HepG2 (cell line): Measurements from ENCODE around the gene EMP2. TPM values are rescaled to one million over a fixed set of nuclear protein-coding genes. Genes with fewer than 3 reads are reported as not detected.
A peak's percentile ranks its signal among the peaks of the same experiment; 100 is the strongest.

Experiments
- ATF3 ChIP-seq: sonication (generic); formaldehyde crosslinking; IDR thresholded peaks from 2 replicates; pipeline ENCODE4 v1.4.0; 2020; ENCODE audit warnings: missing genetic modification reagents
- ATF6 ChIP-seq: sonication (generic); formaldehyde crosslinking; conservative IDR thresholded peaks from 2 replicates; pipeline ENCODE4 v1.4.0; 2020; ENCODE audit warnings: missing genetic modification reagents
- HES4 ChIP-seq: sonication (generic); formaldehyde crosslinking; IDR thresholded peaks from 2 replicates; pipeline ENCODE4 v1.9.0; 2021; ENCODE audit warnings: mild to moderate bottlenecking, missing genetic modification reagents, borderline replicate concordance
- LBX2 ChIP-seq: sonication (generic); formaldehyde crosslinking; IDR thresholded peaks from 2 replicates; pipeline ENCODE4 v1.5.0; 2020; ENCODE audit warnings: missing genetic modification reagents, mild to moderate bottlenecking, borderline replicate concordance
- NCOA2 ChIP-seq: sonication (generic); formaldehyde crosslinking; IDR thresholded peaks from 2 replicates; pipeline ENCODE4 v1.8.0; 2022; ENCODE audit warnings: inconsistent platforms
- RBAK ChIP-seq: sonication (generic); formaldehyde crosslinking; IDR thresholded peaks from 2 replicates; pipeline ENCODE4 v1.5.1; 2020; ENCODE audit warnings: mild to moderate bottlenecking, missing genetic modification reagents
- RNF2 ChIP-seq: fragments of 450-650 bp; conservative IDR thresholded peaks from 2 replicates; pipeline ENCODE4 v1.6.1; 2016; ENCODE audit warnings: low read depth
- SMC3 ChIP-seq: IDR thresholded peaks from 2 replicates; pipeline ENCODE4 v1.6.1; 2011; ENCODE audit warnings: low read length, improper control_type of control experiment
- YEATS4 ChIP-seq: sonication (generic); formaldehyde crosslinking; IDR thresholded peaks from 2 replicates; pipeline ENCODE4 v1.4.0; 2020; ENCODE audit warnings: missing genetic modification reagents, borderline replicate concordance
- ZFP90 ChIP-seq: sonication (generic); formaldehyde crosslinking; IDR thresholded peaks from 2 replicates; pipeline ENCODE4 v1.8.0; 2022; ENCODE audit warnings: missing genetic modification reagents, mild to moderate bottlenecking, inconsistent platforms, borderline replicate concordance
- ZKSCAN5 ChIP-seq: sonication (generic); formaldehyde crosslinking; IDR thresholded peaks from 2 replicates; pipeline ENCODE4 v1.5.1; 2020; ENCODE audit warnings: mild to moderate bottlenecking, missing genetic modification reagents
- ZNF24 ChIP-seq: fragments of 450-650 bp; IDR thresholded peaks from 2 replicates; pipeline ENCODE4 v1.6.1; 2017; ENCODE audit warnings: antibody characterized with exemption, mild to moderate bottlenecking
- ZNF441 ChIP-seq: sonication (generic); formaldehyde crosslinking; IDR thresholded peaks from 2 replicates; pipeline ENCODE4 v1.7.0; 2021; ENCODE audit warnings: missing genetic modification reagents, borderline replicate concordance
- ZNF646 ChIP-seq: sonication (generic); formaldehyde crosslinking; IDR thresholded peaks from 2 replicates; pipeline ENCODE4 v1.9.0; 2021; ENCODE audit warnings: mild to moderate bottlenecking, missing genetic modification reagents
- ZNF652 ChIP-seq: IDR thresholded peaks from 2 replicates; pipeline ENCODE4 v1.6.1; 2016; ENCODE audit warnings: low read depth, borderline replicate concordance
- polyA plus RNA-seq, 8 experiments: library from polyadenylated mRNA; depleted of rRNA in 3 of 8; stranded (reverse) in 7 of 8; unstranded in 1 of 8; fragments of >200 nt; fragmentation: Illumina TruSeq in 4 of 8; extraction: Trizol in 4 of 8; gene quantifications; 2 replicates each; pipeline versions ENCODE4 v1.2.1 to v1.2.3, GENCODE V29; 2011 to 2016; ENCODE audit warnings: low read depth in 4 of 8, missing spikeins in 1 of 8, mixed read lengths in 1 of 8; ENCODE audit not compliant: insufficient read depth in 1 of 8
- total RNA-seq, 5 experiments: library from RNA; depleted of rRNA; stranded (reverse); fragments of >200 nt; fragmentation: Illumina TruSeq; extraction: Trizol; gene quantifications; 2 replicates each; pipeline ENCODE4 v1.2.3, GENCODE V29; 2016; ENCODE audit warnings: low read depth in 1 of 5
- TF ChIP-seq, protein P1 (sequence below): sonication (generic); formaldehyde crosslinking; IDR thresholded peaks from 2 replicates; pipeline ENCODE4 v1.4.0; 2020; ENCODE audit warnings: missing genetic modification reagents

EMP2 gene
- total and polyA plus RNA-seq, 2 of the 13 experiments (the other 11 are each of a cell fraction or from before 2014, with no cell fraction given) = 24.6 to 91.2 TPM

DNA sequence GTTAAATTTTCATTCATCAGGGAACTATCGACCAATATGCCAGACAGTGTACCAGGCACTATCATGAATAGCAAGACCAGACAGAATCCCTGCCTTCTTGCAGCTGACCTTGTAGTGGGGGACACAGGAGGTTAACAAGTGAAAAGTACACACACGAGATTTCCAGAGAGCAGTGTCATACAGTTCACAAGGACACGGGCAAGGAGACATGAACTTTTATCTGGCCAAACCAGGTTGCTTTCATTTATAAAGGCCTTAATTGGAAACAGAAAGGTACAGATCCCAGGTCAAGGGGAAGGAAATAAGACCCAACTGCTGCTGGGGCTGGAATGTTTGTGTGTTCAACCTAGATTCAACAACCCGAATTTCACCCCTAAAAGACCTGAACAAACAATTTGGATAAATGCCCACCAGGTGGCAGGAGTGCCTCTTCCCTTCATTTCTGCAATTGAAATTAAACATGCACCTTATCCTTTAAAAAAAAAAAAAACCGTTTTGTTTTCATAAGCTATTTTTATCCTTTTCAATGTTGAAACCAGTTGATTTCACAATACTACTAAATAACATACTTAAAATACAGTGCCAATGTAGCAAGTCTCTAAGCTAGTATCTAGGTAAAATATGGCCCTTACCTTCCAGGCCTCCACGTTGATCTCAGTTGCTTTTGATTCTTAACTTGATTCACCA is 65.9 kb downstream of the EMP2 start (continued):
- TF ChIP-seq, protein P1, sequence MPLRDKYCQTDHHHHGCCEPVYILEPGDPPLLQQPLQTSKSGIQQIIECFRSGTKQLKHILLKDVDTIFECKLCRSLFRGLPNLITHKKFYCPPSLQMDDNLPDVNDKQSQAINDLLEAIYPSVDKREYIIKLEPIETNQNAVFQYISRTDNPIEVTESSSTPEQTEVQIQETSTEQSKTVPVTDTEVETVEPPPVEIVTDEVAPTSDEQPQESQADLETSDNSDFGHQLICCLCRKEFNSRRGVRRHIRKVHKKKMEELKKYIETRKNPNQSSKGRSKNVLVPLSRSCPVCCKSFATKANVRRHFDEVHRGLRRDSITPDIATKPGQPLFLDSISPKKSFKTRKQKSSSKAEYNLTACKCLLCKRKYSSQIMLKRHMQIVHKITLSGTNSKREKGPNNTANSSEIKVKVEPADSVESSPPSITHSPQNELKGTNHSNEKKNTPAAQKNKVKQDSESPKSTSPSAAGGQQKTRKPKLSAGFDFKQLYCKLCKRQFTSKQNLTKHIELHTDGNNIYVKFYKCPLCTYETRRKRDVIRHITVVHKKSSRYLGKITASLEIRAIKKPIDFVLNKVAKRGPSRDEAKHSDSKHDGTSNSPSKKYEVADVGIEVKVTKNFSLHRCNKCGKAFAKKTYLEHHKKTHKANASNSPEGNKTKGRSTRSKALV (CRISPR knock-in tag) = peak; percentile 59; the same call in 1 of the 2 replicates
- no peak for TF ChIP-seq ZKSCAN5 (CRISPR knock-in tag)
- TF ChIP-seq RNF2 = no peak
- TF ChIP-seq ZNF441 (CRISPR knock-in tag) = 0 out of 2 replicates have a peak, but pooled peaks have one; percentile 23
- TF ChIP-seq SMC3 = peak; percentile 96
- TF ChIP-seq ZNF652 (CRISPR knock-in tag) = peak; percentile 60
- TF ChIP-seq YEATS4 (CRISPR knock-in tag) = peak; percentile 31; the same call in 1 of the 2 replicates
- TF ChIP-seq NCOA2 (CRISPR knock-in tag) = no peak
- TF ChIP-seq HES4 (CRISPR knock-in tag) = no peak
- TF ChIP-seq ZNF646 (CRISPR knock-in tag) = peak; percentile 70; the same call in 1 of the 2 replicates
- no peak for TF ChIP-seq RBAK
- 0 out of 2 replicates have a peak, but pooled peaks have one; percentile 27 for TF ChIP-seq ZFP90 (CRISPR knock-in tag)
- peak; percentile 50; the same call in 1 of the 2 replicates for TF ChIP-seq ZNF24
- TF ChIP-seq ATF6 (CRISPR knock-in tag) = 0 out of 2 replicates have a peak, but pooled peaks have one; percentile 62
- no peak for TF ChIP-seq ATF3
- no peak for TF ChIP-seq LBX2 (CRISPR knock-in tag)
